HG03025 (cell line): Measurements from ENCODE around the gene ZNF512B.
"Not testable (repeated sequence)": the region's sequence is repeated elsewhere in the genome, so short reads cannot be mapped to it uniquely, and the experiment has no call there.

ENCODE experiments used
- ATAC-seq: cut with Tn5 transposase; IDR thresholded peaks from one replicate; pipeline ENCODE4 v1.9.1; 2021; ENCODE audit warnings: mild to moderate bottlenecking, moderate library complexity; ENCODE audit not compliant: unreplicated experiment, low FRiP score

The ZNF512B gene

DNA sequence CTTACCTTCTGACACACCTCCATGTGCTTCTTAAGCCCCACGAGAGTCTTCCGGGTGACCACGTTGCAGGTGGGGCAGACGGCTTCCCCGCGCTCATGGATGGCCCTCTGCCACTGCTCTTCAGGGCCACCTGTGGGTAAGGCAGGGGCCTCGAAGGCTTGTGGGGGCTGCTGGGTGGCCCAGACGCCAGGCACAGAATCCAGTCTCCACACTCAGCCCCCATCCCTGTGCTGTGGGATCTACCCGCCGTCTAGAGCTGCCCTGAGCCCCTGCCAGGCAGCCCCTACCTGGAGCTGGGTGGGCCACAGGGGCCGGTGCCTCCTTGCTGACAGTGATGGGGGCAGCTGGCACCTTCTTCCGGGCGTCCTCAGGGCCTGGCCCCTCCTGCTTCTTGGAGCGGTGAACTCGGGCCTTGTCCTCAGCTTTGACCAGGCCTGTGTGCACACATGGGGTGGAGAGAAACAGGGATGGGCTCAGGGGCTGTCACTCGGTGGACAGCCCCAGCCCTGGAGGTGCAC, 5.9 kb downstream of the ZNF512B start:
- no peak for ATAC-seq

DNA sequence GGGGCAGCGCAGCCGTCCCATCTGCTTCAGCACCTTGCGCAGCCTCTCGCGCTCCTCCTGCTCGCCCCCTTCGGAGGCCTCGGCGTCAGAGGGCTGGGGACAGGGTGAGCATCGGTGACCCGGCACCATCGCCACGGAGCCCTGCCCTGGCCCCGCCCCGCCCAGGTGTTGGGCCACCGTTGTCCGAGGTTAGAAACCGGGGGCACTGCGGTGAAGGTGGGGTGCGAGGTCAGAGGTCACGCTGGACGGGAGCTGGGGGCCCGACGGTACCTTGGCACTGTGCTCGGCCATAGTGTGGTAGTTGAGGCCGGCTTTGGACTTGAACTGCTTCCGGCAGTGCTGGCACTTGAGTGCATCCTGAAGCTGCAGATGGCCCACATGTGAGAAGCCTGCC, 6.4 kb downstream of the ZNF512B start:
- no peak for ATAC-seq

DNA sequence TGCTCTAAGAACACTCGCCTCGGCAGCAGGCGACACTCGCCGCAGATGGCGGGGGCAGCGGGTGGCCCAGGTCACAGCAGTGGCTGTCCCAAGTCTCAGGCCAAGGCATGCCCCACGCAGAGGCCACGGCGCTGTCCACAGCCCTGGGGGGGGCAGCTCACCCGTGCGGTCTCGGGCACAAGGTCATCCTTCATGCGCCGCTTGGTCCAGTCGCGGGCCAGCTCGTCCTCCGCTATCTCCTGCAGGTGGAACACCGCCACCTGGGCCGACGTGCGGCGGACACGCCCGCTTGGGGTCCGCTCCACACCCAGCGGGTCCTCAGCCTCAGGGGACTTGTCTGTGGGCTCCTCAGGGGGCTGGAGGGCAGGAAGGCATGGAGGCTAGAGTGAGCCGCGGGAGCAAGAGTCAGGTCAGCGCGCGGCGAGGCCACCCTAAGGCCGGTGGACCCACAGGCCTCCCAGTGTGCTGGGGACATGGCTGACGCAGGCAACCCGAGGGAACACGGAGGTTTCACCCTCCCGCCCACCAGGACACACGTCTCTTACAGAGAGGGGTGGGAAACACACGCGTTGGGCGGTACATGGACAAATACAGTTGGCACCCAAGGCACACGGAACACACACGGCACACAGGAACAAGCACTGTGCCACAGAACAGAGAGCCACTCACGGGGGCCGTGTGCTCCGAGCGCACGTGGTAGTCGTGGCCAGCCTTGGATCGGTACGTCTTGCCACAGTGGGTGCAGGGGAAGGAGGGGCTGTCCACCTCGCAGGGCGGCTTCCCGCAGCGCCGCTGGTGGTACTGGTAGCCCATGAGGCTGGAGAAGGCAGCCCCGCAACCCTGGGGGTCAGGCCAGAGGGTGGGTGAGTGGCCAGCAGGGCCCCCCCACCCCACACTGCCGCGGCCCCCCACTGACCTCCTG, 7.0 kb downstream of the ZNF512B start:
- ATAC-seq, result no peak

DNA sequence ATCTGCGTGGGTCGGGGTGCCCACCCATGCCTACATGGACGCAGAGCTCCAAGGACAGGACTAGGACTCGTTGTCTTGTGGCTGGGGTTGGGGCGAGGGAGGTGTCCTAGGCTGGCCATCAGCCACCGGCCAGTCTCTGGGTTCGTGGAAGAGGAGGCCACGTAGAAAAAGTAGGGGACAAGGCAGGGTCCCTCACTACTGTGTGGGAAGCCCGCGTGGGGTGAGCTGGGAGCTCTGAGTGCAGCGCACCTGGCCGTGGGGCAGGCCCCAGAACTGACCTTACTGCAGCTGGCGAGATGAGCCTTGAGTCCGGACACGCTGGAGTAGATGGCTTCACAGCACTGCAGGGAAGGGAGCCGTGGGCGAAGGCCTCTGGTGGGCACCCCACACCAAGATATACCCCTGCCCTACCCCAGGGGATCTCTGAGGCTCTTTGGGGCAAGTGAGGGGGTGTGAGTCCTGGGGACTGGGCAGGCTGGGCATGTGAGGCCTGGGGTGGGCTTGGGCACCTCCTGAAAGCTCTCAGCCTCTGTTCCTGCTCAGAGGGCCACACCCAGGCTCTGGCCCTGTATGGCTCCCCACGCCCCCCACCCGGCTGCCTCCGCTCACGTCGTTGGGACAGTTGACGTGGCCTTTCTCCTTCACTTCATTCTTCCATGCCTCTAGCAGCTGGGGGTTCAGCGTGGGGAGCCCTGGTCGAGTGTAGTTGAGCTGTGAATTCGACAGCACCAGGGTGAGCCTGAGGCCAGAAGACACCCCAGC, 7.9 kb downstream of the ZNF512B start:
- no peak for ATAC-seq

DNA sequence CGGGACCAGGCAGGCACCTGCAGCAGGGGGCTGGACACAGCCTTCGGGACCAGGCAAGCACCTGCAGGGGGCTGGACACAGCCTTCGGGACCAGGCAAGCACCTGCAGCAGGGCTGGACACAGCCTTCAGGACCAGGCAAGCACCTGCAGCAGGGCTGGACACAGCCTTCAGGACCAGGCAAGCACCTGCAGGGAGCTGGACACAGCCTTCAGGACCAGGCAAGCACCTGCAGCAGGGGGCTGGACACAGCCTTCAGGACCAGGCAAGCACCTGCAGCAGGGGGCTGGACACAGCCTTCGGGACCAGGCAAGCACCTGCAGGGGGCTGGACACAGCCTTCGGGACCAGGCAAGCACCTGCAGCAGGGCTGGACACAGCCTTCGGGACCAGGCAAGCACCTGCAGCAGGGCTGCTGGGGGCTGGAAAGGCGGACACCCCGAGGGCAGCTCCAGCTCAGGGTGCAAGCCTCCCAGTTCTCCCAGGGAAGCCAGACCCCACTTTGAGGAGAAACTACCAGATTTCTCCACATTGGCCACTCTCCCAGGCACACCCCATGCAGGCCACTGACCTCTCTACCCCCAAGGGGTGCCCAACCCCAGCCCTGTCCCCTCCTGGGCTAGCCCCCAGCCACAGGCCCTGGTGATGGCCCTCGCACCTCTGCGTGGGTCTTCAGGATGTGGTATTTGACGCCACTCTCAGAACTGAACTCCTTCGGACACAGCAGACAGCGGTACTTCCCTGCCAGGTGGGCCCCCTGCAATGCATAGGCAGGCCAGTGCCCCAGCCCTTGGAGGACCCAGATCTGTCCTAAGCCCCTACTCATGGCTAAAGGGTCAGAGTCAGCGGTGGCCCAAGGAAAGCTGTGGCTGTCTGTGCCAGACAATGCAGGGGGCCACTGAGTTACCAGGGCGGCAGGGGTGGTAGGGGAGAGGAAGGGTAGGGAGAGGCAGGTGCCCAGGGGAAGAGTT, 8.8 kb downstream of the ZNF512B start:
- not testable (repeated sequence) for ATAC-seq

DNA sequence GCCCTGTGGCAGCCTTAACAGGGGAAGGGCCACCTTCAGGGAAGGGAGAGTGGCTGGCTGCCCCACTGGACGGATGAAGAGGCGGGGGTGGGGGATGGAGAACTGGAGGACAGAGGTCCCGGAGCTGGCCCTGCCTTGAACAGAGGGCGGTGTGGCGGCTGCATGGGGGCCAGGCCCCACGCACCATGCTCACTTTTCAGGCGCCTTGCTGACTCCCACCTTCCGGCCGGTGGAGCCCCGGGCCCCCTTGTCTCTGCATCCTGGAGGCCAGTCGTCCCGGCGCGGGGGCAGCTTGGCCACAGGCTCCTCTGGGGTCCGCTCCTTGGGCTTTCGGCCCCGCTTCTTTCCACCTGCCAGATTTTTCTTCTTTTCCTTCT, 10.0 kb downstream of the ZNF512B start:
- no peak for ATAC-seq

DNA sequence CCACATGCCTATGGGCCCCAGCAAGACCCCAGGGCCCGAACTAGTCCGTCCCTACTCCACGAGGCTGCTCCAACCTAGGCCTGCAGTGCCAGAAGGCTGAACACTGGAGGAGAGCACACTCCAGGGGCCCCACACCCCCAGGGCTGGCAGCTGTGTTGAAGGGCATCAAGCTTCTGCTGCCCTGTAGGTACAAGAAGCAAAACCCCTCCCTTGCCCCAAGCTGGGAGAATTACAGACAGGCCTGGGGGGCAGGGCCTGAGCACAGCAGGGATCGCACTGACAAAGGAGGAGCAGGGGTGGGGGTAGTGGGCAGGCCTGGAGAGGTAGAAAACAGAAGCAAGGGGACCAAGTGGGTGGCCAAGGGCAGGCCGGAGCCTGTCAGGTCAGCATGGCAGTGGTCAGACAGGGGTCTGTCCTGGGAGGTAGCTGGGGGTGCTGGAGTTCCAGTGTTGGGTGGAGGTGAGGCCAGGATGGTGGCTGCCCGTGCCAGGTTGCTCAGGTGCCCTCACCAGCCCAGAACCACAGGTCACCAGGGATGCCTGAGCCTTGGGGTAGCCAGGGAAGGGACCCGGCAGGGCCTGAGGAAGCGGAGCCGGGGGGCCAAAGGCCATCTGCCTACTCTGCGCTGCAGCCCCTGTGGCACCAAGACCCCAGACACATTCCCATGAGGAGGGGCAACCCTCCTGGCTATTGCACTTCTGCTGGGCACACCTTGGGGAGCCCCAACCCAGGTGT, 10.6 kb downstream of the ZNF512B start:
- ATAC-seq, result no peak

DNA sequence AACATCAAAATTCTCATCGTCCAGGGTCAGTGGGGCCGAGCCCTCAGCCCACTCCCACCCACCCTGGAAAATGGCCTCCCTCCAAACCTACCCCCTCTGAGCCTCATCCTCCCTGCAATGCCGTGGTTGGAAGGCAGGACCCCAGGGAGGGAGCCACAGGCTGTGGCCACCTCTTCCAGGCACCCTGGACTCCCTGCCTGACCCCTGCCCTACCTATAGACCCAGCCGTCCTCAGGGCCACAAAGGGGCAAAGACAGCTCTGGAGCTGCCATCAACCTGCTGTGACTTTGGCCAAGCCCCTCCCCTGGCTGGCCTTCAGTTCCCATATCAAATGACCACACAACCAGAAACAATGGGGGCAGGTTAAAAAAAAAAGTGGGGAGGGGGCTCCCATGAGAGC, 11.3 kb downstream of the ZNF512B start:
- ATAC-seq, result no peak

DNA sequence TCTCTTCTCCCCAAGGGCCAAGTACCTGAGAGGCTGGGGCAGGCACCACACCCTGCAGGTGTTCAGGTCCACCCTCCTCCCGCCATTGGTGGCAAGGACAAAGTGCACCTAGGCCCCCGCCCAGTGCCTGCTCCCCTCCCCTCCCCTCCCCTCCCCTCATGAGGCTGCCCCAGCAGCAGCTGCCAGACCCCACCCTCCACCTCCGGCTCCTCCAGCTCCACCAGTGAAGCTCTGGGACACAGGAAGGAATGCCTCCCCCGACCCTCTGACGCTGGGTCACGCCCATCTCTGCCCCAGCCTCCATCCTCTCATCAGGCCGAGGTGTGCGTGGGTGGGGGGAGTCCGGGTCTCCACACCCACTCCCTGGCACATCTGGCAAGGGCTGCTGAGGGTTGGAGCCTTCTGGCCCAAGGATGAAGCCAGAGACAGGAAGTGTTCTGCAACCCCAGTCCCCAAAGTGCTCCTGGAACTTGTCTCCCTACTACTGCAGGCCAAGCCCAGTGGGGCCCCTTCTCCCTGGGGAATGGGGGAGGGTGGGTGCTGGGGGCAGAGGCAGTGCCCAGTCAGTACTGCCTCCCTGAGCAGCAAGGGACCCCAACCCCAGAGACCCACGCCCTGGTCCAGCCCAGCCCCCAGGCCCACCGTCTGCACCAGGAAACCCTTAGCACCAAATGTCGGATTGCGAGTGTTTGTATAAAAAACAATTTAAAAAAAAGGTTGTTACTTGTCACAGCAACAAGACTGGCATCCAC, 11.9 kb downstream of the ZNF512B start:
- no peak for ATAC-seq

DNA sequence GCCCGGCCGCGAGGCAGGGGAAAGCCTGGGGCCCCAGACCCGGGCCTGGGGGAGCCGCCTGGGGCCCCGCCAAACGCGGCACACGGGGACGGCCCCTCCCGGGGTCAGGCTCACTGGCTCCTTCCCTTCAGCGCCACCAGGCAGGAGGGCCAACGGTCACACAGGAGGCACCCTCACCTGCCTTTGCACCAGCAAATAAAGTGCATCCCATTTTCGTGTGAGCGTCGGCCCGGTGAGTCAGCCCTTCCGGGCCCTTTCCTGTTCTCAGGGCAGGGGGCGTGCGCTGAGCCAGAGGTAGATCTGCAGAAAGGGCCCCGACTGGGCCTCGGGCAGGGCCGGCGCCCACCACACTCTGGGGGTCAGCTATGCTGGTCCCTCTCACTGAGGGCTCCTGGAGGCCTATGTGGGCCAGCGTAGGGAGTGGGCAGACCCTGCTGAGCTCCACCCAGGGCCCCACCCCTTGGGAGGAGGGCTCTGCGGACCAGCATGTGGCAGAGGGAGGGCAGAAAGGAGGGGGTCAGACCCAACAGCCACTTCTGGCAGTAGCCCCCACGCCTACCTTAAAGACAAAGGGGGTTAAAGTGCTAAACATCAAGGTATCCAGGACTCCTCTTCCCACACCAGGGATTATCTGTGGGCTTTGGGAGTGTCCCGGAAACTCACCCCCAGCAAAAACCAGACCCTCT, 12.6 kb downstream of the ZNF512B start:
- ATAC-seq, result no peak

DNA sequence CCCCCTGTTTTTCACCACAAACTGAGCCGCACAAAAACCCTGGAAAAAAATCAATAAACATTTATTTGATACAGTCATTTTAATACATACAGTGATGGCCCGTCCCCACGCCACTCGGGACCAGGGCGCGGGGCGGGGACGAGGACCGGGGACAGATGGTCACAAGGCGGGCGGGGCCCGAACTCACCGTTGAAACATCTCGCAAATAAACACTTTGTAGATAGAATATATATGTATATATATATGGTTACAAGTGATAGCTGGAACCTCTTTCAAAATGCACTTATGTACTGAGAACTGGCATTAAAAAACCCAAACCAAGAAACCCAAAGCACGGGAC, 13.1 kb downstream of the ZNF512B start:
- ATAC-seq, result no peak

DNA sequence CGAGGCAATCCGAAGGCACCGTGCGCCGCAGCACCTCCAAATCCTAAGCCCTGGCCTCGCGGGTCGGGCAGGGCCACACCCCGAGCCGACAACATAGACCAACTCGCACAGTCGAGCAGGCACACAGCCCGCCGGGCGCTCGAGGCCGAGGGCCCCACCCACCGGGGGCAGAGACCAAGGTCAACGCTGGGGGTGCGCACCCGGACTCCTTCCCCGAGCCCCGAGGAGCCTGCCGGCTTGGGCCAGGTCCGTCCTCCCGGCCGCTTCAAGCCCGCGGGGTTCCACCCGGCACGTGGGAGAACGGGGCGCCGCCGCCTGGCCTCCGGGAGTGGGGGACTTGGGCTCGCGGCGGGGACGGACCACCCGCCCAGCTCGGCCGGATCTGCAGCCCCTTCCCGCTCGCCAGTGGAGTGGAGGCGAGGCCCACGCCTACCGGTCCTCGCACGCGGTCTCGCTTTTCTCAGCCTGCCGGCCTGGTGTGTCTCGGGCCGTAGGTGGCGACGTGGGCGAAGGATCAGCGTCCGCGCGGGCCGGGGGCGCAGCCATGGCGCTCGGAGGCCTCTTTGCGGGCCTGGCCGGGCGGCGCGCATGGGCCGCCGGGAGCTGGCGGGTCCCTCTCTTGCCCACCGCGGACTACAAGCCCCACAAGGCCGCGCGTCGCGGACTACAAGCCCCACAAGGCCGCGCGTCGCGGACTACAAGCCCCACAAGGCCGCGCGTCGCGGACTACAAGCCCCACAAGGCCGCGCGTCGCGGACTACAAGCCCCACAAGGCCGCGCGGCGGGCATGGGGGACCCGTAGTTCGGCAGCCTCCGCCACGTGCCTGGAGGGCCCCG, 13.7 kb downstream of the ZNF512B start, which contains the start of gene UCKL1:
Gene UCKL1, minus strand, starts transcription at position 590 of the 837 bp plus-strand sequence. Its CDS starts 44 bp downstream, at position 546.
- ATAC-seq, result peak; percentile 54

DNA sequence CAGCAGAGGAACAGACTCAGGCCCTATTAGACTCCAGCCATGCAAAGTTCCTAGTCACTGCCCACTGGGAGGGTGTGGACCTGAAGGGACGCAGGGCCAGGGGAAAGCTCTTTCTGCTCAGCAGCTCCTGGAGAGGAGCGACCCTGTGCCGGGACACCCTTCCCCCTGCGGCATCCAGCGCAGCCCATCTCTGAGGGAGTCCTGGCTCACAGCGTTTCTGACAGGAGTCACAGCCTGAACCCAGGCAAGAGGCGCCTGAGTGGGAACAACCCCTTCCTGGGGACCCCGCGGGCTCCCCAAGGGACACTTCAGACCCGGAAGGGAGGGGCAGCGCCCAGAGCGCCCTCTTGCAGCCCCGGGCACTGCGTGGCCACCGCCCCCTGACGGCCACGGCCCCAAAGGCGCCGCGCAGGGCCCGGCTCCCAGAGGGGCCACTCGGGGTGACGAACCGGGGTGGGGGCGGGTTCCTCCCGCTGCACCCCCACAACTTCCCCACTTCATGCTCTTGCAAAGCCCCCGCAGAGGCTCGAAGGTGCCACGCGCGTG, 14.4 kb downstream of the ZNF512B start:
- ATAC-seq, result peak; percentile 6

DNA sequence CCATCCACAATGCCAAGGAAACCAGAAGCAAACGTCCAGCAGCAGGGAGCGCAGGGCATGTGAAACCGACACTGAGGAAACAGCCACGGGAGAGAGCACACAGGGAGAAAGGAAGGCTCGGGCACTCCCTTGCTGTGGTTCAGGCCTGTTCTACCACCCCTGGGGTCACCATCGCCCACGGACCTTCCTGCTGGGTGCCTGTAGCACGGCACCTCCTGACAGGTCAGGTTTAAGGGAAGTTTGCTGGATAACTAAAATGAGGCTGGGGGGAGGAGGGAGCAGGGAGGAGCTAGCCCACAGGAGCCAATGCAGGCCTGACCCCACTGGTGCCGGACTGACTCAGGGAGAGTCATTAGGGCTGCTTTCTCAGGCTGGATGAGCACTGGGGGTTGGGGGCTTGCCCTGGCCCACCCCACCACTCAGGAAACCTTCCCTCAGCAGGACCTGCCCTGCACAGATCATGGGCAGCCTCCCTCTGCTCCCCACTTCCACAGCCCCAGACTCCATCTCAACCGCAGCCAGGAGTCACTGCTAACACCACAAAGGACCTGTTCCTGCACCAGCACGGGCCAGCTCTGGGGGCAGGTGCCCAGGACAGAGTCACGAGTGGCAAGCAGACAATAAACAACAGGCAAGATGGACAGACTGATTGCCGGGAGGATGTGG, 15.8 kb downstream of the ZNF512B start:
- no peak for ATAC-seq

DNA sequence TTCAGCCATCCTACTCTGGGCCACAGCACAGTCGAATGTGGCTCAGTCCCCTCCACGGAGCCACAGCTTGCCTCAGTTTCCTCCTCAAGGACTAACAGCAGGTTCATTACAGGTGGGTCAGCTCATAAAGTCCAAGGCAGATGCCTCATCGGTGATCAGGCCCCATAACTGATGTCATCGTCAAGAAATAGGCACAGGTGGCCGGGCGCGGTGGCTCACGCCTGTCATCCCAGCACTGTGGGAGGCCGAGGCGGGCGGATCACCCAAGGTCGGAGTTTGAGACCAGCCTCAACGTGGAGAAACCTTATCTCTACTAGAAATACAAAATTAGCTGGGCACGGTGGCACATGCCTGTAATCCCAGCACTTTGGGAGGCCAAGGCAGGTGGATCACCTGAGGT, 17.0 kb downstream of the ZNF512B start:
- no peak for ATAC-seq

DNA sequence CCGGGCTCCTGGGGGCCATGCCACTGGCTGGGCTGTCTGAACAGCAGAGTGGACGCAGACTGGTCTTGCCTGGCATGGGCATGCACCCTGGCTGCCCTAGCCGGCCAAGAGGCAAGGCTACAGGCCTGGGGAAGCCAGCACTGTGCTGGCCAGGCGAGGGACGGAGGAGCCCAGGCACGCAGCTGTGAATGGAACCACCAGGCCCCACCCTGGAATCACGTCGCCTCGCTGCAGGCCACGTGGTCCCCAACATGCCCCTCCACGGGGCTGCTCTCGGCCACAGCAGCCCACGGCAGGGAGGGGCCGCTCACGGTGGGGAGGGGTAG, 17.6 kb downstream of the ZNF512B start:
- no peak for ATAC-seq
